Adrenal gland (tissue), 5 donors: Measurements from ENCODE around the gene COL2A1.

Source experiments
- CTCF ChIP-seq, 6 experiments: fragments of 450-650 bp in 4 of 6; fragments of 200-600 bp in 2 of 6; sonication (generic) in 1 of 6; IDR thresholded peaks; 1 replicate in 5 of 6; 2 replicates in 1 of 6; pipeline versions ENCODE4 v1.5.1 to v1.8.0; 2016 to 2021; ENCODE audit warnings: antibody characterized with exemption in 6 of 6, mild to moderate bottlenecking in 2 of 6, moderate library complexity in 1 of 6
- POLR2A ChIP-seq, 2 donors: fragments of 450-650 bp; IDR thresholded peaks; one replicate each; pipeline ENCODE4 v1.6.1; 2017; ENCODE audit warnings: antibody characterized with exemption in 2 of 2, mild to moderate bottlenecking in 2 of 2, moderate library complexity in 1 of 2
- donor health status: DM: no; HTN: no; CAD: no.

GRCh38 chr12:48022676-48023385 lies 18.6 kb upstream of the COL2A1 start:
- TF ChIP-seq CTCF (IDR thresholded peaks at IDR 0.05): no peak
- no peak for TF ChIP-seq POLR2A (IDR thresholded peaks at IDR 0.05)
